ENCODE measurements around the gene SERPINA4. TPM values are rescaled to one million over a fixed set of nuclear protein-coding genes. Genes with fewer than 3 reads are reported as not detected.

The SERPINA4 gene
- polyA plus RNA-seq, 1 donor: 1.2 TPM

- DNase-seq: no peak
Measured at GRCh38 chr14:94542111-94542810, 19.0 kb upstream of the SERPINA4 start.

- no peak for DNase-seq
Measured at GRCh38 chr14:94542811-94543440, 18.3 kb upstream of the SERPINA4 start.

GRCh38 chr14:94543449-94544124 is 17.7 kb upstream of the SERPINA4 start:
- no peak for DNase-seq

GRCh38 chr14:94544726-94545125 is 16.5 kb upstream of the SERPINA4 start:
- no peak for DNase-seq

- DNase-seq: no peak
Measured at GRCh38 chr14:94545131-94545841, 16.0 kb upstream of the SERPINA4 start.

- DNase-seq: no peak
Measured at GRCh38 chr14:94547151-94547680, 14.0 kb upstream of the SERPINA4 start.

- no peak for DNase-seq
Measured at GRCh38 chr14:94547726-94548125, 13.5 kb upstream of the SERPINA4 start.

- DNase-seq: no peak
Measured at GRCh38 chr14:94548131-94548998, 12.9 kb upstream of the SERPINA4 start.

- DNase-seq: peak; percentile 45
Measured at GRCh38 chr14:94548999-94549985, 11.9 kb upstream of the SERPINA4 start.

- DNase-seq: no peak
Measured at GRCh38 chr14:94550041-94550440, 11.2 kb upstream of the SERPINA4 start.

- DNase-seq: no peak
Measured at GRCh38 chr14:94555991-94556390, 5.3 kb upstream of the SERPINA4 start.

GRCh38 chr14:94557327-94557726 is 3.9 kb upstream of the SERPINA4 start:
- DNase-seq: no peak

GRCh38 chr14:94558842-94559241 is 2.4 kb upstream of the SERPINA4 start:
- no peak for DNase-seq

- DNase-seq: no peak
Measured at GRCh38 chr14:94559638-94560290, 1.5 kb upstream of the SERPINA4 start.

GRCh38 chr14:94560291-94560665 is 964 bp upstream of the SERPINA4 start:
- no peak for DNase-seq

- no peak for DNase-seq
Measured at GRCh38 chr14:94561656-94562010, 391 bp downstream of the SERPINA4 start.

GRCh38 chr14:94562022-94562421 is 780 bp downstream of the SERPINA4 start:
- no peak for DNase-seq

GRCh38 chr14:94562941-94563883 is 2.0 kb downstream of the SERPINA4 start:
- no peak for DNase-seq

- no peak for DNase-seq
Measured at GRCh38 chr14:94564381-94564780, 3.1 kb downstream of the SERPINA4 start.
